Mesendoderm (in vitro differentiated cells): ENCODE data around the gene IGFBP6.
A peak's percentile ranks its signal among the peaks of the same experiment; 100 is the strongest.

ENCODE experiments used
- DNase-seq: peaks from one replicate; pipeline ENCODE4 v3.0.0; 2013
- H2AK5ac ChIP-seq: 2 replicates; pipeline ENCODE4 v1.6.1; 2013; ENCODE audit warnings: low read length, inconsistent platforms
- H2BK120ac ChIP-seq: 2 replicates; pipeline ENCODE4 v1.6.1; 2013; ENCODE audit warnings: low read depth, mild to moderate bottlenecking, low read length, moderate library complexity, mixed read lengths
- H2BK15ac ChIP-seq: replicated peaks from 2 replicates; pipeline ENCODE4 v1.6.1; 2013; ENCODE audit warnings: low read depth, mild to moderate bottlenecking, moderate library complexity
- H2BK5ac ChIP-seq: 2 replicates; pipeline ENCODE4 v1.6.1; 2013; ENCODE audit warnings: low read length, inconsistent platforms
- H3K18ac ChIP-seq: 2 replicates; pipeline ENCODE4 v1.6.1; 2013; ENCODE audit warnings: mild to moderate bottlenecking, low read length, mixed read lengths
- H3K23ac ChIP-seq: one replicate; pipeline ENCODE4 v1.6.1; 2013; ENCODE audit warnings: low read length
- H3K27ac ChIP-seq: 2 replicates; pipeline ENCODE4 v1.5.1; 2013; ENCODE audit warnings: low read depth, mild to moderate bottlenecking, inconsistent platforms, low read length, moderate library complexity
- H3K27me3 ChIP-seq: 2 replicates; pipeline ENCODE4 v1.6.1; 2013; ENCODE audit warnings: low read length, control low read depth, mild to moderate bottlenecking, inconsistent platforms; ENCODE audit not compliant: insufficient read depth, poor library complexity
- H3K36me3 ChIP-seq: 2 replicates; pipeline ENCODE4 v1.6.1; 2013; ENCODE audit warnings: low read length, inconsistent platforms; ENCODE audit not compliant: control insufficient read depth, insufficient read depth
- H3K4ac ChIP-seq: one replicate; pipeline ENCODE4 v1.6.1; 2013; ENCODE audit warnings: low read depth, mild to moderate bottlenecking, low read length, moderate library complexity
- H3K4me1 ChIP-seq: 2 replicates; pipeline ENCODE4 v1.6.1; 2013; ENCODE audit warnings: low read depth, low read length, inconsistent platforms; ENCODE audit not compliant: control insufficient read depth
- H3K4me2 ChIP-seq: 2 replicates; pipeline ENCODE4 v1.6.1; 2013; ENCODE audit warnings: low read length
- H3K4me3 ChIP-seq: 2 replicates; pipeline ENCODE4 v1.5.1; 2013; ENCODE audit warnings: mild to moderate bottlenecking, low read length
- H3K56ac ChIP-seq: one replicate; pipeline ENCODE4 v1.6.1; 2013; ENCODE audit warnings: low read length
- H3K79me1 ChIP-seq: 2 replicates; pipeline ENCODE4 v1.6.1; 2013; ENCODE audit warnings: low read length, inconsistent platforms
- H3K79me2 ChIP-seq: 2 replicates; pipeline ENCODE4 v1.6.1; 2013; ENCODE audit warnings: mild to moderate bottlenecking, low read length; ENCODE audit not compliant: control insufficient read depth, insufficient read depth
- H3K9ac ChIP-seq: 2 replicates; pipeline ENCODE4 v1.6.1; 2013; ENCODE audit warnings: low read length, inconsistent platforms
- H4K5ac ChIP-seq: one replicate; pipeline ENCODE4 v1.6.1; 2013; ENCODE audit warnings: low read length
- H4K8ac ChIP-seq: one replicate; pipeline ENCODE4 v1.6.1; 2013; ENCODE audit warnings: low read depth, mild to moderate bottlenecking, control low read depth, low read length, moderate library complexity
- WGBS: extraction: QIAGEN DNeasy Blood & Tissue Kit; methylation state at CpG from one replicate; pipeline ENCODE4 v1.1.7; 2013; ENCODE audit warnings: low lambda C conversion rate, missing lambda C conversion rate; ENCODE audit not compliant: insufficient coverage; ENCODE audit errors: extremely low coverage; 5-methylcytosine and 5-hydroxymethylcytosine counted together

IGFBP6 gene

DNA sequence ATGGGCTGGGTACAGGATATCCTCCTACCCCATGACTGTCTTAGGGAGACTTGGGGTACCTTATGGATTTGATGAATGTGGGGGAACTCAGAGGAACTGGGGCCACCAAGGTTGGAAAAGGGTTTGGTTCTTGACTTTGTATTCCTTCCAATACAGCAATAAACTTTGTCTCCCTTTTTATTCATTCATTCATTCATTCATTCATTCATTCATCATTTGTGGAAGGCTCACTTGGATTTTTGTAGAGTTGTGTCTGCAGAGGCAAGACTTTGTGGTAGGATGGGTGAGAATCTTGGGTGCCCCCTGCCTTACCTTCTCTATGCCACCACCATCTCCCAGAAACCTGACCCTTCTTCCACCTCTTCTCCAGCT lies 26.9 kb downstream of the IGFBP6 start:
- no peak overlapping the region for H4K5ac ChIP-seq
- H3K36me3 ChIP-seq = no peaks in the 10 kb centered on the region
- H3K27ac ChIP-seq = no peak overlapping the region
- no peak overlapping the region for H3K4me2 ChIP-seq
- no peak overlapping the region for H3K4ac ChIP-seq
- H3K4me3 ChIP-seq = no peak overlapping the region
- H3K27me3 ChIP-seq = no peaks in the 10 kb centered on the region
- H2BK5ac ChIP-seq = no peak overlapping the region
- H2AK5ac ChIP-seq = no peak overlapping the region
- no peak overlapping the region for H2BK120ac ChIP-seq
- DNase-seq = no peak
- H4K8ac ChIP-seq = no peak overlapping the region
- no peaks in the 10 kb centered on the region for H3K79me2 ChIP-seq
- H3K18ac ChIP-seq = no peak overlapping the region
- H3K9ac ChIP-seq = no peak overlapping the region
- H2BK15ac ChIP-seq = no peak overlapping the region
- no peak overlapping the region for H3K23ac ChIP-seq
- H3K56ac ChIP-seq = no peak overlapping the region
- no peaks in the 10 kb centered on the region for H3K4me1 ChIP-seq
- no peaks in the 10 kb centered on the region for H3K79me1 ChIP-seq

DNA sequence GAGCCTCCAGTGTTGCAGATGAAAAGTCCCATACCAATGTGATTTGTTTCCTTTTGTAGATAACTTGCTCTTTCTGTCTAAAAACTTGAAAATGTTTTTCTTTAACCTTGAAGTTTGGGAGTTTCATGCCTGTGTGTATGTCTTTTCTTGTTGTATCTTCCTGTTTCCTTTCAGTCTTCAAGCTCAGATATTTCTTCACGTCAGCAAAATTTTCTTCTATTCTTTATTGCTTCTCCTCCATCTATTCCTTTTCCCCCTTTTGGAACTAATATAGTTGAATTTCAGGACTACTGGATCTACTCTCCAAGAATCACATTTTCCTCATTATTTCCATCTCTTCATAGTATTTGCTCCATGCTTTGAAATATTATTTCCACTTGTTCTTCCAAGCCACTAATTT lies 29.7 kb downstream of the IGFBP6 start:
- H4K8ac ChIP-seq = no peak overlapping the region
- no peak overlapping the region for H3K4ac ChIP-seq
- H3K79me1 ChIP-seq = no peaks in the 10 kb centered on the region
- H3K36me3 ChIP-seq = no peaks in the 10 kb centered on the region
- no peak overlapping the region for H3K56ac ChIP-seq
- H3K27ac ChIP-seq = no peak overlapping the region
- no peak overlapping the region for H4K5ac ChIP-seq
- H3K79me2 ChIP-seq = no peaks in the 10 kb centered on the region
- no peak overlapping the region for H3K4me2 ChIP-seq
- no CpG with 5 or more reads among the region's 1 CpG for WGBS
- no peak overlapping the region for H3K9ac ChIP-seq
- no peaks in the 10 kb centered on the region for H3K4me1 ChIP-seq
- no peak for DNase-seq
- H2BK5ac ChIP-seq = no peak overlapping the region
- H3K4me3 ChIP-seq = no peak overlapping the region
- no peak overlapping the region for H2BK120ac ChIP-seq
- H2AK5ac ChIP-seq = no peak overlapping the region
- no peak overlapping the region for H3K23ac ChIP-seq
- no peak overlapping the region for H2BK15ac ChIP-seq
- no peak overlapping the region for H3K18ac ChIP-seq
- no peaks in the 10 kb centered on the region for H3K27me3 ChIP-seq

DNA sequence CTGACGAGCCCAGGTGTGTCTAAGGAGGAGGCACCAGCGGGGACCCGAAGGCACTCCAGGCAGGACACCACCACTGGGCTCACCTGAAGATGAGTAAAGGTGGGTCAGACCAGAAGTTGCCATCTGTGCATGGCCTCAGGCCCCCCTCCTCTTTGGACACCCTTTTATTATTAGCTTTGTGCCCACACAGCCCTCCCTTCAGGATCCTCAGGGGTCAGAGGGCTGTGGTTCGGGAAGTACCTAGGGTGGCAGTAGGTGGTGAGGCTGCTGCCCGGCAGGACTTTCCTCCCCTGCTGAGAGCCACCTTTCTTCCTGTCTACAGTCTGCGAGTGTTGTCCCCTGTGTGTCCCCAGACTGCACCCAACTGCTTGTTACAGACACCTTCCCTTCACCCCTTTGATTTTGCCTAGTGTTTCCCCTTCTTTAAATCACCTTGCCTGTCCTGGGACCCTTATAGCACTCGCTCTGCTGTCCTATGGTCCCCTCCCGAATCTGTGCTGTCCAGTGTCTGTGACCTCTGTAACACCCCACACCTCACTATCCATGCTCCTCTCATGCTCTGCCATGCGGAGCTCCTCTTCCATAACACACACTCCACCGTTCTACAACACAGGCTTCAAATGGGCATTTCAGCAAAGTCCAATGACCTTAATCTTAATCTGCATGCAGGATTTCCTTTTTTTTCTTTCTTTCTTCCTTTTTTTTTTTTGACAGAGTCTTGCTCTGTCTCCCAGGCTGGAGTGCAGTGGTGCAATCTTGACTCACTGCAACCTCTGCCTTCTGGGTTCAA lies 31.5 kb downstream of the IGFBP6 start:
- Histone ChIP-seq H3K4ac (no peak overlapping the region), H3K18ac (no peak overlapping the region), H3K4me3 (no peak overlapping the region), H3K27ac (no peak overlapping the region), H3K23ac (no peak overlapping the region), H2BK5ac (no peak overlapping the region), H3K56ac (no peak overlapping the region), H2AK5ac (no peak overlapping the region), H3K9ac (no peak overlapping the region), H4K5ac (no peak overlapping the region), H3K79me1 (no peaks in the 10 kb centered on the region), H2BK15ac (no peak overlapping the region), H3K4me2 (no peak overlapping the region), H3K36me3 (no peaks in the 10 kb centered on the region), H3K79me2 (no peaks in the 10 kb centered on the region), H2BK120ac (no peak overlapping the region), H3K4me1 (no peaks in the 10 kb centered on the region), H4K8ac (no peak overlapping the region), H3K27me3 (no peaks in the 10 kb centered on the region)
- no peak for DNase-seq
- no CpG with 5 or more reads among the region's 10 CpGs for WGBS

DNA sequence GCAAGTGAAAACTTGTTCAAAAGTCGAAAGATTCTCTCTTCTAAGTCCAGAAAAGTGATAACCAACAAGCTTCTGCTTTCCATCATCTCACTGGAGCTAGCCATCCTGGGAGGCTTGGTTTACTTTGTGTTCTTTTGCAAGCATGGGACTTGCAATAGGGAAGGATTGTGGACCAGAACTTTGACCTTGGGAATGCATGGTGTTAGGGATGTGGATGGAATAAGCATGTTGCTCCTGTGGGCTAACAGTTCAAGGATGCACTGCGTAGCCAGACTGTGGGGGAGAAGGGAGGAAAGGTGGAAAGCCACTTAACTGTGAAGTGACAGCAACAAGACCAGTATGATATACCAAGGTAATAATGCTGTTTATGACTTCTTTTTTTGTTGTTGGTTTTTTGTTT lies 34.4 kb downstream of the IGFBP6 start:
- Histone ChIP-seq H2BK5ac (no peak overlapping the region), H3K79me1 (no peaks in the 10 kb centered on the region), H3K79me2 (no peaks in the 10 kb centered on the region), H3K4me2 (no peak overlapping the region), H2BK15ac (no peak overlapping the region), H3K18ac (no peak overlapping the region), H4K5ac (no peak overlapping the region), H3K4ac (no peak overlapping the region), H2AK5ac (no peak overlapping the region), H3K27me3 (no peaks in the 10 kb centered on the region), H2BK120ac (no peak overlapping the region), H3K4me1 (no peaks in the 10 kb centered on the region), H3K36me3 (no peaks in the 10 kb centered on the region), H3K56ac (no peak overlapping the region), H3K9ac (no peak overlapping the region), H3K4me3 (no peak overlapping the region), H3K23ac (no peak overlapping the region), H4K8ac (no peak overlapping the region), H3K27ac (no peak overlapping the region)
- WGBS = no CpG with 5 or more reads among the region's 2 CpGs
- no peak for DNase-seq

DNA sequence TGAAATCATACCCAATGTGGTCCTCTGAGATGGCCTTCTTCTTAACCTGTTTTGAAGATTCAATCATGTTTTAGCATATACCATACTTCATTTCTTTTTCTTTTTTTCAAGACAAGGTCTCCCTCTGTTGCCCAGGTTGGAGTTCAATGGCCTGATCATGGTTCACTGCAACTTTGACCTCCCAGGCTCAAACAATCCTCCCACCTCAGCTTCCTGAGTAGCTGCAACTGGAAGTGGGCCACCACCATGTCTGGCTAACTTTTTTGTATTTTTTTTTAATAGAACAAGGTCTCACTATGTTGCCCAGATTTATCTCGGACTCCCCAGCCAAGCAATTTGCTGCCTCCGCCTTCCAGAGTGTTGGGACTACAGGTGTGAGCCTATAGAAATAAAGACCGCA lies 36.3 kb downstream of the IGFBP6 start:
- Histone ChIP-seq H2BK15ac (no peak overlapping the region), H3K36me3 (no peaks in the 10 kb centered on the region), H3K4me2 (no peak overlapping the region), H3K4ac (no peak overlapping the region), H3K79me2 (no peaks in the 10 kb centered on the region), H3K4me3 (no peak overlapping the region), H3K9ac (no peak overlapping the region), H4K5ac (no peak overlapping the region), H3K4me1 (no peaks in the 10 kb centered on the region), H4K8ac (no peak overlapping the region), H2BK120ac (no peak overlapping the region), H2BK5ac (no peak overlapping the region), H3K56ac (no peak overlapping the region), H2AK5ac (no peak overlapping the region), H3K27me3 (no peaks in the 10 kb centered on the region), H3K23ac (no peak overlapping the region), H3K27ac (no peak overlapping the region), H3K18ac (no peak overlapping the region), H3K79me1 (no peaks in the 10 kb centered on the region)
- no CpG with 5 or more reads among the region's 3 CpGs for WGBS
- no peak for DNase-seq

DNA sequence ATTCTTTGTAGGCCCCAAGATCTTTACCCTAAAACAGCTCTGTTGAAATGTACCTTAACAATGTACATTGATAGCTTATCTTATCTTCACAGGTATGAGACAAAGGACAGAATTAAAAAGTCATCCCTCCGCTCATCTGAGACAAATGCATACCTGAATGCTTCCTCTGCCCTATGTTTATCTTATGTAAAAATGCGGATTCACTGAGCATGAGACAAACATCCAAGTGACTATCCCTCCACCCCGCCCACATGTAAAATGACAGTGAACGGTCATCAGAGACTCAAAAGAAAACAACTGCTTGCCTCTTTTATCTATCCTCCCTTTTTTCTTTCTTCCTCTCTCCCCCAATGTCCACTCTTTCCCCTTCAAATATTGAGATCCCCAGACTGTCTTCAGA lies 45.9 kb downstream of the IGFBP6 start:
- no peak overlapping the region for H4K5ac ChIP-seq
- no peak overlapping the region for H3K23ac ChIP-seq
- peak; percentile 80 for DNase-seq
- H2AK5ac ChIP-seq = no peak overlapping the region
- H3K18ac ChIP-seq = no peak overlapping the region
- H3K4ac ChIP-seq = no peak overlapping the region
- no peaks in the 10 kb centered on the region for H3K36me3 ChIP-seq
- H3K9ac ChIP-seq = no peak overlapping the region
- H3K27me3 ChIP-seq = no peaks in the 10 kb centered on the region
- no peak overlapping the region for H3K4me2 ChIP-seq
- no CpG with 5 or more reads among the region's 4 CpGs for WGBS
- H2BK120ac ChIP-seq = no peak overlapping the region
- peak overlapping the region; percentile 31 for H3K56ac ChIP-seq
- no peak overlapping the region for H2BK15ac ChIP-seq
- no peak overlapping the region for H3K4me3 ChIP-seq
- H3K79me1 ChIP-seq = no peaks in the 10 kb centered on the region
- no peaks in the 10 kb centered on the region for H3K4me1 ChIP-seq
- H3K27ac ChIP-seq = no peak overlapping the region
- no peak overlapping the region for H2BK5ac ChIP-seq
- no peak overlapping the region for H4K8ac ChIP-seq
- no peaks in the 10 kb centered on the region for H3K79me2 ChIP-seq
